GM18951 (cell line): ENCODE data around the gene MRFAP1L1.

Source experiments
- POLR2A ChIP-seq: IDR thresholded peaks from 4 replicates; pipeline ENCODE4 v1.6.1; 2011; ENCODE audit warnings: mild to moderate bottlenecking; ENCODE audit not compliant: insufficient read length, insufficient read depth; ENCODE audit errors: extremely low read depth
- in situ Hi-C: fragments of 300-500 bp; cut with MboI; formaldehyde crosslinking; loops from one replicate; pipeline ENCODE4 v1.12.0; 2022; ENCODE audit warnings: low sequenced_read_pairs, mixed read lengths, inconsistent platforms; ENCODE audit not compliant: unreplicated experiment

MRFAP1L1 gene

DNA sequence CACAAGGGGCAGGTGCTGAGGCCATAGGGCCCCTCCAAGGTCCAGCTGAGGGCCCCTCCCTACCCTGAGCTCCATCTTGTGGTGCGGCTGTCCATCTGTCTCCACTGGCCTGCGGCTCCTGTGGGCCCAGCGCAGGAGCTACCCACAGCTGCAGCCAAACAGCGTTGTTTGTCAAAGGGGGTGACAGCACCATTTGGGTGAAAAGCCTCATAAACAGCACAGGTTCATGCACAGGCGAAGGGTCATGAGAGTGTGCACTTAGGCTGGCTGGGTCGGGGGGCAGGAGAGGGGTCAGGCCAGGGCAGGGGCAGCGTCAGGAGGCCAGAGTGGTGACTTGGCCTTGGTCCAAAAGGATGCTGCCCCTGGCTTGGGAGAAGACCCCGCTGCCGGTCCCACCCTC lies 38.6 kb upstream of the MRFAP1L1 start:
- no peak for TF ChIP-seq POLR2A
- in situ Hi-C loops: no loop called here

DNA sequence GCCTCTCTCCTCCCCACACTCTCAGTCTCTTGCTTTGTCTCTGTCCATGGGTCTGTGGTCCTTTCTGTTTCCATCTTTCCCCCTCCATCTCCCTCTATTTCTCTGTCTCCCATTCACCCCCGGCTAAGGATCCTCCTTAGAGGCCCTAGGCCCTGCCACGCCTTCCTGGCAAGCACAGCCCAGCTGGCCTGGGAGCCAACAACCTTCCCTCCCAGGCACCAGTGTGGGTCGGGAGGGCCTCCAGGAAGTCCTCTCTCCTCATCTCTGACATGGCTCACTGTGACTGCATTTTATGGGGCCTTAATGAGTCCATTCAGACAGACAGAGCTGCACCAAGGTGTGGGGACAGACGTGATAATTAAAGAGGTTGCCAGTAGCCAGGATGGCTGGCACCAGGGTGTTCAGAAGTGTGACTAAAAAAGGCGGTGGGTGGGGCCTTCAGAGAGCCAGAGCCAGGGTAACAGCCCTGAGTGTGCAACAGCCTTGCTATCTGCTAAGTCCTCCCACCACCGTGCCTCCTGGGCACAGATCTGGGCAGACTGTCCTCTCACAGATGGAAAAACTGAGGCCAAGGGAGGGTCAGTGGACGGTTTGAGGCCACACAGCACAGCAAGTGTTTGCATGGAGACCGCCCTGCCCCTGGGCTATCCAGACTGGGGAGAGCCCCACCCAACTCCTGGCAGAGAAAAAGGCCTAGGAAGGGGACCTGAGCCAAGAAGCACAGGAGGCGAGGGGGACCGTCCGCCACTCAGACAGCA lies 37.8 kb upstream of the MRFAP1L1 start:
- in situ Hi-C loops: no loop called here

DNA sequence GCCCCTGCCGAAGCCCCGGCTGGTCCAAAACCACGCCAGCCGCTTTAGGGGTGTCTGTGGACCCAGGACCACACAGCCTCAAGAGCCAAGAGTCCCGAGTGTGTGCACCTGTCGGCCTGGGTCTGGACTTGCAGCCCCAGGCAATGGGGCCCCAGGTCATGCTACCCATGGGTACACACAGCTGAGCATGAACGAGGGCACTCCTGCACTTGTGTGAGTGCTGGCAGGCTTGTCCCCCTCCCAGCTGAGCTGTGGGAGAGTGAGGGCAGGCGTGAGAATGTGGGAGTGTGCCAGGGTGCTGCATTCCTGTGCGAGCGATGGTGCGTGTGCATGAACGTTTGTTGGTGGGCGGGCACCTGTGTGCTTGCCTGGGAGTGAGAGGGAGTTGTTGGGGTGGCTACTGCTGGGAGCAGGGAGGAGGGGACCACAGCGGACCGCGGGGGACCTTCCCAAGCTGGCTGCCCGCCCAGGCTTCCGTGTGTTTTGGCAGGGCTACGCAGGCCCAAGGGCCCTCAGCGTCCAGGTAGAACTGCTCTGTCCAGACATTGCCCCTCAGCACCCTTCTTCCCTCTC lies 37.1 kb upstream of the MRFAP1L1 start:
- no peak for TF ChIP-seq POLR2A
- in situ Hi-C loops: no loop called here

More for the DNA sequence above, 37.8 kb upstream of the MRFAP1L1 start:
- TF ChIP-seq POLR2A: no peak

GRCh38 chr4:6742989-6743388 lies 33.3 kb upstream of the MRFAP1L1 start:
- in situ Hi-C loops: no loop called here
- no peak for TF ChIP-seq POLR2A

DNA sequence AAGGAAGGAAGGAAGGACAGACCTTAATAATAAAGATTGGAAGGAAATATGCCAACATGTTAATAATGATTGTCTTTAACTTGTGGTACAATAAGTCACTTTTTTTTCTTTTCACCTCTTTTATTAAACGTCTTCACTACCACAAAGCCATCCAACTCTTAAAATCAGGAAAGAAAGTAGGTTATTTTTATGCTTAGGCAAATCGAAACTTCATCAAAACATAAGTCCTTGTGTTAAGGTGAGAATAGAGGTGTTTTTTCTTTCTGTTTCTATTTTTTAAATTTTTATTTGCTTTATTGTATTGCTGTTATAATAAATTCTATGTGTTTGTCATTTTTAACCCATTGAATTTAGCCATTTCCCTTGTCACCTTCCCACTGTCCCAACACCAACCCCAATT lies 32.8 kb upstream of the MRFAP1L1 start:
- in situ Hi-C loops: no loop called here
- TF ChIP-seq POLR2A: no peak

- TF ChIP-seq POLR2A: no peak
- in situ Hi-C loops: no loop called here
Measured at GRCh38 chr4:6740347-6740746, 30.7 kb upstream of the MRFAP1L1 start.

GRCh38 chr4:6739920-6740319 lies 30.3 kb upstream of the MRFAP1L1 start:
- in situ Hi-C loops: loop anchor here (10.0 kb wide), 1 partner anchor 125 kb away; no protein-coding TSS in a partner anchor

GRCh38 chr4:6734165-6734786 lies 24.6 kb upstream of the MRFAP1L1 start:
- TF ChIP-seq POLR2A: no peak

More at GRCh38 chr4:6739920-6740319, 30.3 kb upstream of the MRFAP1L1 start:
- TF ChIP-seq POLR2A: no peak

GRCh38 chr4:6733358-6734164 lies 23.9 kb upstream of the MRFAP1L1 start:
- in situ Hi-C loops: loop anchor here (10.0 kb wide), 1 partner anchor 131 kb away; no protein-coding TSS in a partner anchor
- no peak for TF ChIP-seq POLR2A

More at GRCh38 chr4:6734165-6734786, 24.6 kb upstream of the MRFAP1L1 start:
- in situ Hi-C loops: loop anchor here (10.0 kb wide), 1 partner anchor 131 kb away; no protein-coding TSS in a partner anchor

GRCh38 chr4:6732441-6733357 lies 23.0 kb upstream of the MRFAP1L1 start:
- TF ChIP-seq POLR2A: no peak
- in situ Hi-C loops: loop anchor here (10.0 kb wide), 1 partner anchor 132 kb away; no protein-coding TSS in a partner anchor

DNA sequence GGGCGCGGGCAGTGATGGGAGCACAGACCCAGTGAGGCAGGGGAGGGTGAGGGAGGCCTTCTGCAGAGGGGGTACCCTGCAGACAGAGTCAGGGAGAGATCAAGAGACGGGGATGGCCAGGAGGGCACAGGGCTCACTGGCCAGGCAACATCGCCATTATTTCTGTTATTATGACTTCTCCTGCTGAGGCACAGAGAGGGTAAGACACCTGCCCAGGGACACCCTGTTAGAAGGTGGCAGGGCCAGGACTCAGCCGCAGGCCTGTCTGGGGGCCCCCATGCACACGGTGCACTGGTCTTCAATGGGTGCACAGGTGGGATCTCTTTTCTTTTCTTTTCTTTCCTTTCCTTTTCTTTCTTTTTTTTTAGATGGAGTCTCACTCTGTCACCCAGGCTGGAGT lies 22.1 kb upstream of the MRFAP1L1 start:
- TF ChIP-seq POLR2A: no peak
- in situ Hi-C loops: loop anchor here (10.0 kb wide), 1 partner anchor 133 kb away; no protein-coding TSS in a partner anchor

GRCh38 chr4:6731318-6731675 lies 21.6 kb upstream of the MRFAP1L1 start:
- in situ Hi-C loops: loop anchor here (10.0 kb wide), 1 partner anchor 134 kb away; no protein-coding TSS in a partner anchor
- no peak for TF ChIP-seq POLR2A
